Ramos (cell line): ENCODE data around the gene EPDR1.

Experiments used
- in situ Hi-C: fragments of 300-500 bp; cut with MboI; formaldehyde crosslinking; loops from one replicate; pipeline ENCODE4 v1.14.3; 2022; ENCODE audit warnings: low sequenced_read_pairs; ENCODE audit not compliant: unreplicated experiment

EPDR1 gene

DNA sequence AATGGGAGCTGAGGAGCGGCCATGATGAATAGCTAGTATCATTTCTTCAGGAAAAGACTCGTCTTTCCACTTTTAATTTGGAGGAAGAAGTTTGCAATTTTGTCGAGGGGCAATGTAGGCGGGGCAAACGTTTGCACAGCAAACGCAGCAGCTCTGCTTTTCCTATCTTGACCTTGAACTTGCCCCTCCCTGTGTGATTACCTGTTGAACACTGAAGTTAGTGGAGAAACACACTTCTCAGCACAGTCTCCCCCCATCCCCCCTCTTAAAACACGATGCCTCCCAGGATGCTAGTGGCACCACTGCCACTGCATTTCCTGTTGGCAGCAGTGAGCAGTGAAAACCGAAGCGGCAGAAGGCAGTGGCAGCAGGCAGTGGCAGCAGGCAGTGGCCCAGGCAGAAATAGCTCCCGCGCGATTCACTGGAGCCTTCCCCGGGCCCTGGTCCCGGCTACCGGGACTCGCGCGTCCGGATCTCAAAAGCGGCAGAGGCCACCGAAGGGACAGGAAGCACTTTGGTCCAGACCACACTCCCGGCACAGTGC is at the start of gene EPDR1:
Gene EPDR1 (plus strand): TSS at position 336 of the 544 bp plus-strand sequence. CDS start 300 bp downstream, outside the sequence.
- in situ Hi-C loops = no loop called here

- in situ Hi-C loops = no loop called here
Measured at GRCh38 chr7:37882086-37882485, 38.4 kb upstream of the EPDR1 start.

DNA sequence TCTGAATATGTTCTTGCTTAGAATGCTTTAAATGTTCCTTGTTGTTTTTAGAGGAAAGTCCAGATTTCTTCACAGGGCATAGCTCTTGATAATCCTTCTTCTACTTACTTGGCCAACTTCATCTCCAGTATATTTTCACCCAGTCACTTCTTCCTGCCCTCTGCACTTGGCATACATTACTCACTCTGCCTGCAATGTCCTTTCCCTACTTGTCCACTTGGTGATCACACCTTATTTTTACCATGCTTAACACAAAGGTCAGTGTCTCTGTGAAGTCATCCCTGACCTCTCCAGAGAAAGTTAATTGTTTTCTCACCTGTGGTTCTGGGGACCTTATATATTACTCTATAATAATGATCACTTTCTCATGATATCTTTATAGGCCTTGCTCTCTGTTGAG is 27.1 kb upstream of the EPDR1 start:
- in situ Hi-C loops = no loop called here

- in situ Hi-C loops = no loop called here
Measured at GRCh38 chr7:37894671-37895070, 25.8 kb upstream of the EPDR1 start.

DNA sequence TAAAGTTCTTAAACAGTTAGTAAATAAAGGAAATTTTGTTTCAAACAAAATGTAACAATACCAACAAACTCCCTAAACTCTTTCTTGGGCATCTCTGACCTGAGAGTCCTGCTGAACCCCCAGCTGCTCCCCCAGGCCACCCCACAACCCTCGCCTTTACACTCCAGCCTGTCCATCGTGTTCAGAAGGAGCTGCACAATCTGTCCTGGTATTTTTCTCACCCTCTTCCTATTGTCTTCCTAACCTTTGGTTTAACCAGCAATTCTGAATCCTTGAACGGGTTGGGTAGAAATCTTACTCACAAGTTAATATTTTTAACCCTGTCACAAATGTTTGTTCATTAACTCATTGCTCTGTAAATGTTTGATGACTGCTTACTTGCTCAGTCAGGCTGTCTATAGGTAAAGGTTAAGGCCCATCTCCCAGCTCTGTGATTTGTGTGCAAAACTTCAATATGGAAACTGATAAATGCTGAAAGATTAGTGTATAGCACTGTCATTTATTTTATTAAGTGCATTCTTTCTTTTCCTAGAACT is 20.7 kb upstream of the EPDR1 start:
- in situ Hi-C loops = no loop called here

DNA sequence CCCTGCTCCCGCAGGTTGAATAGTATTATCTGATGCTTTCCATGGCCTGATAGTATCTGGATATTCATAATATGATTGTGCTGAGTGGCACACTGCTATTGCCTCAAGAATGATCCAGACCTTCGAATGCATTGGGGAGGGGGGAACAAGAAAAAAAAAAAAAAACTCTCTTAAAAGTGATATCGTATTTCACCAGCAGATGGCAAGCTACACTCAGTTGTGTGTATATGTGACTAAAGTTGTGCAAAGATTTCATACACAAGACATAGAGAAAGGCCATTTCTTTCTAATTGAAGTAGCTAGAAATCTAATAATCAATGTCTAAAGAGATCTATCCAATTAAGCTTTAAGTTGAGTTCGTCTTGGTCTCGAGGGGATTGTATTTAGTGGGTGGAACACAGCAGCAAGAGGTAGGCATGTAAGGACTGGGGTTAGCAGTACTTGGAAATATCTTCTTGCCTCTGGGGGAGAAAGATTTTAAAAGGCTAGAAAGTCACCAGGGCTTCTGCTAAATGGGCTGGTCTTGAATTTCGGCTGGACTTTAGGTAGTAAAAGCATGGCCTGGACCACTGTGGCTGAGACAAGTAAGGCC is 19.1 kb upstream of the EPDR1 start:
- in situ Hi-C loops = no loop called here

DNA sequence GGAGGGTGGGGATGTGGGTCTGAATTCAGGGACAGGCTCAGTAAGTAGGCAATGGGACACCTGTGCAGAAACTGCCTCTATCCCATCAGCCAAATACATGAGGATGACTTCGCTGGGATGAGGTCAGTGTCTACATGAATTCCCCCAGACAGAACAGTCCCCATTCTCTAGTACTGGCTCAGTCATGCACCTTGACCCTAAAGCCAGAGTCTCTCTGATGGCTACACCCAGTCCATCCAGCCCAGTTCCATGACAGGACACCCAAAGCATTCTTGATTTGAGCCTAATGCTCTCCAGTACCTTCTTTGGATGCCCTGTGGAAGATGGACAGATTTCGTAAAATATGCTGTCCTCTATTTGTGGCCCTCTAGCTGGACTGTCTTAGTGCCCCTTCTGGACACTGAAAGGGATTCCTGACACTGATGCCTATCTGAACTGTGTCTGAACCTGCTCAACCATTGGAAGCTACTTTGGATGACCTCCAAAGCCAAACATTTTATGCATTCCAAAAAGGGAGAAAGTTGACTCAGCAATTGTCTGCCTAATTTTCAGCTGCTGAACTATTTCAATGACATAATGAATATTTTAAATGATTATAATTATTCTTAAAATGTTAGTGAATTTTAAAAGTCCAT is 18.4 kb upstream of the EPDR1 start:
- in situ Hi-C loops = no loop called here

DNA sequence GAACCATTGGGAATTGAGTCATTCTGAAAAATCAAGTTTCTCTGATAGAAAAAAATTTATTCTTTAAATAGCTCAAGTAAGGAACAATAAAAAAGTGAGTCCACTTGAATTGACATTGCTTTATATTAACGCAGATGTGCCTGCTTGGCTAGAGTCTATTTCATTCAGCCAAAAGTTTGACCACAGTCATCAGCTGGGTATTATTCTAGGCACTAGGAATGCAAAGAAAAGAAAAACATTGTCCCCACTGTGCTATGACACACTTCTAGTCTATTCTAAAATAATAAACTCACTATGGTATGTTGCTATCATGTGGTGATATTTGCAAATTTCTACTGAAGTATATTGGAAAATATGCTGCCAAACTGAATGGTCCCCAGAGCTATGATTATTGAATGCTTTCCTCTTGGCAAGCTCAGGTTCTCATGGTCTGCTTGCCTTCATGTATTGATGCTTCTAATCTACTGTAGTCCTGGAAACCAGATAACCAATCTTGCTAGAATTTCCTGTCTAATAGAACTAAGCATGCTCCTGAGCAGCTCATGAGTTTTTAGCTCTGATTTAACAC is 12.1 kb upstream of the EPDR1 start:
- in situ Hi-C loops = no loop called here

- in situ Hi-C loops = no loop called here
Measured at GRCh38 chr7:37912756-37913155, 7.7 kb upstream of the EPDR1 start.

DNA sequence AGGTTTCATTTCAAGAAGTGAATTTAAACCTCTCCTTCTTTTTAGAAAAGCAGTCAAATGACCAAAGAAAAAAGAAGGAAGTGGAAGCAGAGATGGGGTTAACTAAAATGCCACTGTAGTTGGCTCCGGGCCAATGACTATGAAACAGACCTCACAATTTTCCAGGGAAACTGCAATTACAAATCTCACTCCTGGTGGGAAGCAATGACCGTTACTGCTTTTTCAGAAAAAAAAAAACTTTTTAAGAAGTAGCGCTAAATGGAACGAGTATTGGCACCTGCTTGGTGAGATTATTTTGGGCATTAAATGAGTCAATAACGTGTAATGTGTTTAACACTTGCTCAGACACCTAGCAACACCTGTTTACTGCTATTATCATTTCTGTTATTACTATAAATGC is 5.0 kb upstream of the EPDR1 start:
- in situ Hi-C loops = no loop called here

DNA sequence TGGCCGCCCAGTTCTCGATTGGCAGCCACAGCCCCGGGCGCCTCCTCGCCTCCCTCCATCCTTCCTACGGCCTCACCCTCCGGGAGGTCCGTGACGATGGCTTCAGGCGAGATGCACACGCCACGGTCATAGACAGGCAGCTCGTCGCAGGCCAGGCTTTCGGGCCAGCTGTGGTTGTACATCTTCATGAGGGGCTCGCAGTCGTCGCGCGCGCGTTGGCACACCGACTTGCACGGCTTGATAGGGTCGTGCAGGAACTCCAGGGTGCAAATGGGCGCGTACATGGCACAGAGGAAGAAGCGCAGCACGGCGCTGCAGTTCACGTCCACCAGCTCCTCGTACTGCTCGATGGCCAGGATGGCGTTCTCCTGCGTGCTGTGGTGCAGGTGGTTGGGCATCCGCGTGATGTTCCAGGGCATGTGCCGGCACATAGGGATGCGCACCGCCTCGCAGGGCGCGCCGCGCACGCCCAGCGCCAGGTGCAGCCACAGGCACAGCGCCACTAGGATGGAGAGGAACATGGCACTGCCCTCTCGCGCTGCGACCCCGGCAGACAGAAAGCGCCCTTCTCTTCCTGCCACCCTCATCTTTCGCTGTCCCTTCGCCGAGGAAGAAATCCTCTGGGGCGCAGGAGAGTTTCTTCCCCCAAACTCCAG is 4.3 kb upstream of the EPDR1 start:
- in situ Hi-C loops = no loop called here

GRCh38 chr7:37916673-37917660 is 3.5 kb upstream of the EPDR1 start, which contains the start of gene SFRP4:
Gene SFRP4, minus strand, starts transcription at chr7:37916817. Its CDS starts 280 bp downstream, at chr7:37916537.
- in situ Hi-C loops = no loop called here

DNA sequence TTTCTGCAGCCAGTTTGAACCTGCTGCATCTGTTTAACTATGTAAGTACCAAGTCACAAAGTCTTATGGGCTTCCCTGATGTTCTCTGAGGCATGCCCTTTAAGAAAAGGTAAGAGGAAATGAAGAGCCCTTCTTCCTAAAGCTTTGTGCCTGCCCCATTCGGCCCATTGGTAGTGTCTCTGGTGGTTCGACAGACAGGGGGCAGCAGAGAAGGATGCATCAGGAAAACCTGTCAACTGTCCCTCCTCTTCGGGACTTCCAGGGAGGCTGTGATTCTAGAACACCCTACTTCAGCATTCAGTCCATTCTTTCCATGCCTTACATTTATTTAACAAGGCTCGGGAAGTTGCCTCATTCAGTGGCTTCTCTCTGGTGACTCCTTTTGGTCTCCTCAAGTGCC is 1.9 kb upstream of the EPDR1 start:
- in situ Hi-C loops = no loop called here

GRCh38 chr7:37920849-37921805 is 687 bp downstream of the EPDR1 start:
- in situ Hi-C loops = no loop called here

DNA sequence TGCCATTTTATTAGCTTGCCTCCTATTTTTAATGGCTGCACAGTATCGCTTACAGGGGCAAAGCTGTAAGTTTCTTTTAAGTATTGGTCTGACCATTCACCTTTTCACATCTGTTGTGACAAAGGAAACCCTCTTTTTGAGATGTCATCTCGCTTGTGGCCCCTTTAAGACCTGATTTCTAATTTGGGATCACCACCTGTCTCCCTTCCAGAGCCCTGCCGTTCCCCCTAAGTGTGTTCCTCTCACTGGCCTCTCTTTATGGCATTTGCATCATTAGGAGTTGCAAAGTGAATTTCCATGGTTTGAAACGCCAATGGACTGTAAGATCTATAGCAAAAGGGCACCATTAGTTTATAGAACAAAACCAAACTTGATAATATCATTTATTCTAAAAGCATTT is 1.4 kb downstream of the EPDR1 start:
- in situ Hi-C loops = no loop called here

- in situ Hi-C loops = no loop called here
Measured at GRCh38 chr7:37923996-37924395, 3.6 kb downstream of the EPDR1 start.

- in situ Hi-C loops = no loop called here
Measured at GRCh38 chr7:37924491-37925041, 4.1 kb downstream of the EPDR1 start.

DNA sequence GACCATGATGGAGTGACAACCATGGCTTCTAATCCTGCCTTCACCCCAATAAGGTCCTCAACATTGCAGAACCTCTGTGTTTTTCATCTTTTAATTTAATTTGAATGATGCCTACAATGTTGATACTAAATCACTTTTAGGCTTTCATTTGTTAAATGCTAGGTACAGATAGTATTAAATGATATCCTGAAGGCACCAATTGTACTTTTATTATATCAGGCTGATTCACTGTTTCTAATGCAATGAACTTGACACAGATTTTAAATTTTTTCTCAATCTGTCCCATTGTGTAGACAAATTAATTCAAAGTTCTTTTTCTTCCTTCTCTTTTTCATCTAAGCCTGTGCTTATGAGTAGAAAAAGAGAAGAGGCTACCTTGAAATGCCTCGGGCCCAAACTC is 5.2 kb downstream of the EPDR1 start:
- in situ Hi-C loops = no loop called here
